PC-3 (cell line): ENCODE results near the gene SLC16A12. TPM values are rescaled to one million over a fixed set of nuclear protein-coding genes. Genes with fewer than 3 reads are reported as not detected.

Source experiments
- ATAC-seq: fragments of 200-7000 bp; cut with Tn5 transposase; 2 replicates; pipeline ENCODE4 v1.9.1; 2020; ENCODE audit warnings: mild to moderate bottlenecking, moderate library complexity
- BruUV-seq: library from RNA; stranded (reverse); fragments of 400-500 nt; replicated peaks from 2 replicates; lab custom pipeline; 2021; lab: Mats Ljungman, UMichigan
- CTCF ChIA-PET: fragments of 300-600 bp; sonication (Branson Sonifier 250); formaldehyde crosslinking; loops from one replicate; lab custom pipeline; 2022; ENCODE audit warnings: antibody characterized with exemption; lab: Charles Lee
- POLR2A ChIA-PET: fragments of 300-600 bp; sonication (Branson Sonifier 250); formaldehyde crosslinking; loops from one replicate; lab custom pipeline; 2022; ENCODE audit warnings: antibody characterized with exemption; ENCODE audit not compliant: unreplicated experiment; lab: Charles Lee
- DNase-seq: peaks from one replicate; pipeline ENCODE4 v3.0.0-alpha.2; 2015
- H2AFZ ChIP-seq: fragments of 300-600 bp; sonication (generic); 2 replicates; pipeline ENCODE4 v1.6.0; 2016; ENCODE audit warnings: antibody characterized with exemption, low read length
- H3F3A ChIP-seq: fragments of 300-600 bp; sonication (generic); one replicate; pipeline ENCODE4 v1.6.0; 2017; ENCODE audit warnings: antibody characterized with exemption, low read length, control low read depth, mild to moderate bottlenecking; ENCODE audit not compliant: unreplicated experiment
- H3K27ac ChIP-seq: fragments of 300-600 bp; sonication (generic); 2 replicates; pipeline ENCODE4 v1.5.1; 2016; ENCODE audit warnings: mild to moderate bottlenecking, low read length
- H3K27me3 ChIP-seq: fragments of 300-600 bp; sonication (generic); 2 replicates; pipeline ENCODE4 v1.6.1; 2016; ENCODE audit warnings: low read length, mixed read lengths
- H3K36me3 ChIP-seq: fragments of 300-600 bp; sonication (generic); 2 replicates; pipeline ENCODE4 v1.6.1; 2016; ENCODE audit warnings: low read depth, mixed run types, low read length, mixed read lengths
- H3K4me1 ChIP-seq: fragments of 300-600 bp; sonication (generic); 2 replicates; pipeline ENCODE4 v1.5.1; 2016; ENCODE audit warnings: low read length; ENCODE audit not compliant: insufficient read depth
- H3K4me2 ChIP-seq: fragments of 300-600 bp; sonication (generic); 2 replicates; pipeline ENCODE4 v1.6.0; 2016; ENCODE audit warnings: low read length
- H3K4me3 ChIP-seq: fragments of 300-600 bp; sonication (generic); 2 replicates; pipeline ENCODE4 v1.5.1; 2016; ENCODE audit warnings: mild to moderate bottlenecking, low read length, mixed read lengths
- H3K79me2 ChIP-seq: fragments of 300-600 bp; sonication (generic); 2 replicates; pipeline ENCODE4 v1.6.1; 2017; ENCODE audit warnings: low read length, mixed read lengths
- H3K9ac ChIP-seq: fragments of 300-600 bp; sonication (generic); 2 replicates; pipeline ENCODE4 v1.6.0; 2016; ENCODE audit warnings: mild to moderate bottlenecking, low read length
- H3K9me2 ChIP-seq: fragments of 300-600 bp; sonication (generic); replicated peaks from 2 replicates; pipeline ENCODE4 v1.6.1; 2016; ENCODE audit warnings: mixed run types, low read length, mixed read lengths
- H3K9me3 ChIP-seq: fragments of 300-600 bp; sonication (generic); 2 replicates; pipeline ENCODE4 v1.6.1; 2016; ENCODE audit warnings: low read length, mixed read lengths
- H4K20me1 ChIP-seq: fragments of 300-600 bp; sonication (generic); 2 replicates; pipeline ENCODE4 v1.6.1; 2016; ENCODE audit warnings: low read length, mixed read lengths
- CTCF ChIP-seq: fragments of 300-600 bp; sonication (generic); conservative IDR thresholded peaks from 2 replicates; pipeline ENCODE4 v1.5.1; 2017; ENCODE audit warnings: antibody characterized with exemption, low read depth, mild to moderate bottlenecking, low read length
- EZH2 ChIP-seq: fragments of 300-600 bp; sonication (generic); IDR thresholded peaks from one replicate; pipeline ENCODE4 v1.6.1; 2017; ENCODE audit warnings: antibody characterized with exemption, mild to moderate bottlenecking, low read length; ENCODE audit not compliant: unreplicated experiment
- EZH2phosphoT487 ChIP-seq: fragments of 300-600 bp; sonication (generic); IDR thresholded peaks from 2 replicates; pipeline ENCODE4 v1.6.1; 2018; ENCODE audit warnings: mild to moderate bottlenecking, antibody characterized with exemption, low read length, borderline replicate concordance
- intact Hi-C: fragments of 100-400 bp; cut with micrococcal nuclease; formaldehyde crosslinking; loops from 2 replicates; pipeline ENCODE4 v1.9.0; 2023
- total RNA-seq: library from RNA; depleted of rRNA; stranded (reverse); fragments of >200 nt; gene quantifications from 2 replicates; pipeline ENCODE4 v1.2.3, GENCODE V29; 2014

Gene SLC16A12
- total RNA-seq, 1 experiment from 2014 or later, result not detected

GRCh38 chr10:89474452-89474851 is 60.9 kb downstream of the SLC16A12 start:
- H3K36me3 ChIP-seq, result no peaks in the 10 kb centered on the region
- H3K4me1 ChIP-seq, result peaks cover 3% of the 10 kb centered on the region; the same call in 1 of the 2 replicates
- no peaks in the 10 kb centered on the region for H3K9me2 ChIP-seq
- no TSS peak for BruUV-seq
- H3K9ac ChIP-seq, result no peak overlapping the region
- H3K27me3 ChIP-seq, result no peaks in the 10 kb centered on the region
- H3K4me2 ChIP-seq, result no peak overlapping the region
- H3F3A ChIP-seq, result no peaks in the 10 kb centered on the region
- no peak overlapping the region for H3K4me3 ChIP-seq
- H3K27ac ChIP-seq, result no peak overlapping the region
- intact Hi-C loops, result no loop called here
- ChIA-PET POLR2A (no interaction called here), CTCF (no interaction called here)
- no peak overlapping the region for H2AFZ ChIP-seq
- H4K20me1 ChIP-seq, result no peaks in the 10 kb centered on the region
- ATAC-seq (no peak), DNase-seq (no peak)
- TF ChIP-seq EZH2phosphoT487, result no peak
- no peak for TF ChIP-seq CTCF
- no peak for TF ChIP-seq EZH2
- H3K79me2 ChIP-seq, result no peaks in the 10 kb centered on the region
- no peaks in the 10 kb centered on the region for H3K9me3 ChIP-seq

- TF ChIP-seq EZH2 (no peak), CTCF (no peak), EZH2phosphoT487 (no peak)
- Histone ChIP-seq H3K36me3 (no peaks in the 10 kb centered on the region), H3K4me3 (no peak overlapping the region), H3K9me2 (no peaks in the 10 kb centered on the region), H3K79me2 (no peaks in the 10 kb centered on the region), H3K27ac (no peak overlapping the region), H3K9ac (no peak overlapping the region), H3K9me3 (no peaks in the 10 kb centered on the region), H3K27me3 (no peaks in the 10 kb centered on the region), H3F3A (no peaks in the 10 kb centered on the region), H3K4me1 (peaks cover 24% of the 10 kb centered on the region), H2AFZ (no peak overlapping the region), H4K20me1 (no peaks in the 10 kb centered on the region), H3K4me2 (no peak overlapping the region)
- POLR2A ChIA-PET, result no interaction called here
- intact Hi-C loops, result no loop called here
- BruUV-seq, result no TSS peak
- DNase-seq (no peak), ATAC-seq (no peak)
- CTCF ChIA-PET, result no interaction called here
These were observed 64.1 kb downstream of the SLC16A12 start for GRCh38 chr10:89471110-89471809.

GRCh38 chr10:89470628-89471027 is 64.8 kb downstream of the SLC16A12 start:
- Histone ChIP-seq H3K79me2 (no peaks in the 10 kb centered on the region), H3K4me1 (peaks cover 30% of the 10 kb centered on the region), H2AFZ (no peak overlapping the region), H3K9me3 (no peaks in the 10 kb centered on the region), H4K20me1 (no peaks in the 10 kb centered on the region), H3K4me3 (no peak overlapping the region), H3K36me3 (no peaks in the 10 kb centered on the region), H3K9me2 (no peaks in the 10 kb centered on the region), H3K9ac (no peak overlapping the region), H3F3A (no peaks in the 10 kb centered on the region), H3K27ac (no peak overlapping the region), H3K27me3 (no peaks in the 10 kb centered on the region), H3K4me2 (no peak overlapping the region)
- ChIA-PET CTCF (no interaction called here), POLR2A (no interaction called here)
- ATAC-seq (no peak), DNase-seq (no peak)
- intact Hi-C loops, result no loop called here
- TF ChIP-seq EZH2 (no peak), EZH2phosphoT487 (no peak), CTCF (no peak)
- BruUV-seq, result no TSS peak
